ENCODE data around the gene DAND5. TPM values are rescaled to one million over a fixed set of nuclear protein-coding genes. Genes with fewer than 3 reads are reported as not detected.

DAND5 gene
- polyA plus RNA-seq, 1 donor (not counting 4 experiments of a cell fraction or from before 2014, with no cell fraction given): not detected

DNA sequence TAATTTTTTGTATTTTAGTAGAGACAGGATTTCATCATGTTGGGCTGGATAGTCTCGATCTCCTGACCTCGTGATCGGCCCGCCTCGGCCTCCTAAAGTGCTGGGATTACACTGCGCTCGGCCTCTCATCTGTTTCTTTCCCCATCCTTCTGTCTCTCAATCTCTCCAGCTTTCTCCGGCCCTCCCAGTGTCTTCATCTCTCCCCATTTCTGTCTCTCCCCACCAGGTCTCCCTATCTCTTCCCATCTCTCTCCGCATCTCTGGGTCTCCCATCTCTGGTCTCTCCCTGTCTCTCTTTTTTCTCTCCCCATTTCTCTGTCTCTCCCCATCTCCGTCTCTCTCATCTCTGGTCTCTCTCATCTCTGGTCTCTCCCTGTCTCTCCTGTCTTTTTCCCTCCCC is 13.7 kb downstream of the DAND5 start:
- Histone ChIP-seq H3K9me3 (ENCODE audit: control insufficient read depth, low read depth, low read length) (no peaks in the 10 kb centered on the region), H3K4me3 (ENCODE audit: control insufficient read depth in 2 of 3, extremely low read depth in 1 of 3, insufficient read depth in 2 of 3, low read depth in 1 of 3, low read length in 3 of 3) (peak overlapping the region in 2 of 3 experiments; percentile 7 to 19), H3K4me1 (ENCODE audit: control insufficient read depth, extremely low read depth, insufficient read depth, low read length) (no peaks in the 10 kb centered on the region), H4K20me1 (ENCODE audit: control insufficient read depth, extremely low read depth, insufficient read depth, low read length) (no peaks in the 10 kb centered on the region), H3K79me2 (ENCODE audit: control insufficient read depth, insufficient read depth, low read length) (no peaks in the 10 kb centered on the region), H3K27ac (ENCODE audit: control insufficient read depth, insufficient read depth, low read length) (no peak overlapping the region), H3K9me1 (ENCODE audit: control insufficient read depth, extremely low read depth, insufficient read depth, low read length) (no peaks in the 10 kb centered on the region), H3K27me3 (ENCODE audit: control insufficient read depth, extremely low read depth, insufficient read depth, low read length) (no peaks in the 10 kb centered on the region), H3K4me2 (ENCODE audit: control insufficient read depth, extremely low read depth, insufficient read depth, low read depth, low read length) (peak overlapping the region; percentile 41), H2AFZ (ENCODE audit: control insufficient read depth, low read length) (peak overlapping the region; percentile 30), H3K9ac (ENCODE audit: control insufficient read depth, extremely low read depth, insufficient read depth, low read length) (peak overlapping the region; percentile 14), H3K36me3 (ENCODE audit: control insufficient read depth in 2 of 2, extremely low read depth in 1 of 2, insufficient read depth in 2 of 2, low read length in 2 of 2) (no peaks in the 10 kb centered on the region)
- dilution Hi-C loops (cut with MboI; ENCODE audit: extremely low pct_ligation_motif_present, low sequenced_read_pairs): no loop called here
- FAIRE-seq (no peak), DNase-seq (ENCODE audit: low read depth, low spot score) (no peak)
- TF ChIP-seq, protein P1, sequence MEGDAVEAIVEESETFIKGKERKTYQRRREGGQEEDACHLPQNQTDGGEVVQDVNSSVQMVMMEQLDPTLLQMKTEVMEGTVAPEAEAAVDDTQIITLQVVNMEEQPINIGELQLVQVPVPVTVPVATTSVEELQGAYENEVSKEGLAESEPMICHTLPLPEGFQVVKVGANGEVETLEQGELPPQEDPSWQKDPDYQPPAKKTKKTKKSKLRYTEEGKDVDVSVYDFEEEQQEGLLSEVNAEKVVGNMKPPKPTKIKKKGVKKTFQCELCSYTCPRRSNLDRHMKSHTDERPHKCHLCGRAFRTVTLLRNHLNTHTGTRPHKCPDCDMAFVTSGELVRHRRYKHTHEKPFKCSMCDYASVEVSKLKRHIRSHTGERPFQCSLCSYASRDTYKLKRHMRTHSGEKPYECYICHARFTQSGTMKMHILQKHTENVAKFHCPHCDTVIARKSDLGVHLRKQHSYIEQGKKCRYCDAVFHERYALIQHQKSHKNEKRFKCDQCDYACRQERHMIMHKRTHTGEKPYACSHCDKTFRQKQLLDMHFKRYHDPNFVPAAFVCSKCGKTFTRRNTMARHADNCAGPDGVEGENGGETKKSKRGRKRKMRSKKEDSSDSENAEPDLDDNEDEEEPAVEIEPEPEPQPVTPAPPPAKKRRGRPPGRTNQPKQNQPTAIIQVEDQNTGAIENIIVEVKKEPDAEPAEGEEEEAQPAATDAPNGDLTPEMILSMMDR (optimal IDR thresholded peaks at IDR 0.05 in 1 of 3, IDR thresholded peaks at IDR 0.05 in 1 of 3, conservative IDR thresholded peaks at IDR 0.05 in 1 of 3; ENCODE audit: extremely low read depth in 1 of 3, insufficient read depth in 2 of 3, low read length in 3 of 3): no peak
- no peak for TF ChIP-seq EZH2 (IDR thresholded peaks at IDR 0.05; ENCODE audit: low read length)

DNA sequence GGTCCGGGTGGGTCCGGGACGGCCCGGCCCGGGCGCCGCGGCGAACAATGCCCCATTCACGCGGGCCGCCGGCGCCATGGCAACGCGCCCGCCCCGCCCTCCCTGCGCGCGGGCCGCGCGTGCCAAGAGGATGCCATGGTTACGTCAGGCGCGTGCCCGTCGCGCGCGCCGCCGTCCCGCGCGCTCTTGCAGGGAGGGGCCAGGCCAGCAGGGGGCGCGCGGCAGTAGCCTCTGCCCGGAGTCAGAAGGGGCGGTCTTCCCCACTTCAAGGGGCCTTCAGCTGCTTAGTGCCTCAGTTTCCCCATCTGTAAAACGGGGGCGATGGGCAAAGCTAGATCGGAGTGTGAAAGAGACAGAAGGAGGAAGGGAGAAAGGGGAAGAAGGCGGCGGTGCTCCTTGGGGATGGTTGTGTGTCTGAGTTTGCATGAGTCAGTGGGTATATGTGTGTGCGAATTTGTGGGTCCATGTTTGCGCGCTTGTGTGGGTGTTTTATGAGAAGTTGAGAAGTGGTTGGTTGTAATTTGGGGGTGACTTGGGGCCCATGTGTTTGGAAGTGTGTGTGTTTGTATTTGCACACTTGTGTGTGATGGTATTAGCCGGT is 14.3 kb downstream of the DAND5 start:
- no peak overlapping the region for H3K27ac ChIP-seq (ENCODE audit: control insufficient read depth, insufficient read depth, low read length)
- DNase-seq (ENCODE audit: low read depth, low spot score) (no peak), FAIRE-seq (no peak)
- H3K9me1 ChIP-seq (ENCODE audit: control insufficient read depth, extremely low read depth, insufficient read depth, low read length): no peaks in the 10 kb centered on the region
- no peaks in the 10 kb centered on the region for H3K36me3 ChIP-seq (ENCODE audit: control insufficient read depth in 2 of 2, extremely low read depth in 1 of 2, insufficient read depth in 2 of 2, low read length in 2 of 2)
- H3K4me1 ChIP-seq (ENCODE audit: control insufficient read depth, extremely low read depth, insufficient read depth, low read length): no peaks in the 10 kb centered on the region
- no peaks in the 10 kb centered on the region for H4K20me1 ChIP-seq (ENCODE audit: control insufficient read depth, extremely low read depth, insufficient read depth, low read length)
- TF ChIP-seq, protein P1 (optimal IDR thresholded peaks at IDR 0.05 in 1 of 3, IDR thresholded peaks at IDR 0.05 in 1 of 3, conservative IDR thresholded peaks at IDR 0.05 in 1 of 3; ENCODE audit: extremely low read depth in 1 of 3, insufficient read depth in 2 of 3, low read length in 3 of 3): peak; percentile 77 to 91 (median 91)
- no peak for TF ChIP-seq EZH2 (IDR thresholded peaks at IDR 0.05; ENCODE audit: low read length)
- peak overlapping the region in 2 of 3 experiments; percentile 7 to 17 for H3K4me3 ChIP-seq (ENCODE audit: control insufficient read depth in 2 of 3, extremely low read depth in 1 of 3, insufficient read depth in 2 of 3, low read depth in 1 of 3, low read length in 3 of 3)
- peak overlapping the region; percentile 14 for H3K9ac ChIP-seq (ENCODE audit: control insufficient read depth, extremely low read depth, insufficient read depth, low read length)
- H2AFZ ChIP-seq (ENCODE audit: control insufficient read depth, low read length): no peak overlapping the region
- H3K79me2 ChIP-seq (ENCODE audit: control insufficient read depth, insufficient read depth, low read length): no peaks in the 10 kb centered on the region
- dilution Hi-C loops (cut with MboI; ENCODE audit: extremely low pct_ligation_motif_present, low sequenced_read_pairs): no loop called here
- no peaks in the 10 kb centered on the region for H3K27me3 ChIP-seq (ENCODE audit: control insufficient read depth, extremely low read depth, insufficient read depth, low read length)
- H3K4me2 ChIP-seq (ENCODE audit: control insufficient read depth, extremely low read depth, insufficient read depth, low read depth, low read length): peak overlapping the region; percentile 41
- no peaks in the 10 kb centered on the region for H3K9me3 ChIP-seq (ENCODE audit: control insufficient read depth, low read depth, low read length)
